Measurements from ENCODE around the gene NOCT.
A peak's percentile ranks its signal among the peaks of the same experiment; 100 is the strongest.

- peak; percentile 85 for TF ChIP-seq CTCF (IDR thresholded peaks at IDR 0.05)
- no peak for TF ChIP-seq ZFX (IDR thresholded peaks at IDR 0.05; ENCODE audit: borderline replicate concordance)
Observed at GRCh38 chr4:139030614-139031235, 15.1 kb downstream of the NOCT start.

Data from 22Rv1 (cell line).